Breast epithelium (tissue), 4 donors: ENCODE measurements around the gene MALRD1. TPM values are rescaled to one million over a fixed set of nuclear protein-coding genes. Genes with fewer than 3 reads are reported as not detected.

ENCODE experiments used
- DNase-seq, 2 donors: peaks; one replicate each; pipeline ENCODE4 v3.0.0-alpha.2; 2019; ENCODE audit warnings: low spot score in 2 of 2
- H3K27ac ChIP-seq, 2 donors: fragments of 200-600 bp; sonication (generic) in 1 of 2; one replicate each; pipeline ENCODE4 v1.5.1; 2016 to 2019; ENCODE audit warnings: mild to moderate bottlenecking in 1 of 2
- H3K27me3 ChIP-seq, 2 donors: fragments of 200-600 bp; sonication (generic) in 1 of 2; one replicate each; pipeline versions ENCODE4 v1.5.1 to v1.6.0; 2017 to 2019; ENCODE audit warnings: control low read depth in 1 of 2, mild to moderate bottlenecking in 1 of 2
- H3K36me3 ChIP-seq: fragments of 200-600 bp; one replicate; pipeline ENCODE4 v1.5.1; 2019
- H3K4me1 ChIP-seq, 2 donors: fragments of 200-600 bp; sonication (generic); one replicate each; pipeline ENCODE4 v1.5.1; 2016 to 2019; ENCODE audit warnings: control low read depth in 1 of 2
- H3K4me3 ChIP-seq, 3 donors: fragments of 200-600 bp; sonication (generic); 1 replicate in 2 of 3; 2 replicates in 1 of 3; pipeline ENCODE4 v1.5.1; 2016 to 2019; ENCODE audit warnings: mild to moderate bottlenecking in 3 of 3, moderate library complexity in 2 of 3
- H3K9me3 ChIP-seq, 2 donors: fragments of 200-600 bp; sonication (generic) in 1 of 2; one replicate each; pipeline ENCODE4 v1.5.1; 2016 to 2019; ENCODE audit warnings: control low read depth in 1 of 2
- POLR2A ChIP-seq: fragments of 450-650 bp; IDR thresholded peaks from one replicate; pipeline ENCODE4 v1.6.1; 2016; ENCODE audit warnings: antibody characterized with exemption, mild to moderate bottlenecking, moderate library complexity
- POLR2AphosphoS5 ChIP-seq, 3 donors: sonication (generic); formaldehyde crosslinking; IDR thresholded peaks; one replicate each; pipeline ENCODE4 v1.6.1; 2017; ENCODE audit warnings: antibody characterized with exemption in 3 of 3
- intact Hi-C: fragments of 100-400 bp; cut with DNase I; formaldehyde crosslinking; loops from one replicate; pipeline ENCODE4 v1.15.1; 2023; ENCODE audit warnings: low total_unique reads
- total RNA-seq, 3 donors: library from RNA; depleted of rRNA; stranded (reverse); fragments of >200 nt; gene quantifications; one replicate each; pipeline ENCODE4 v1.1.0, GENCODE V29; 2016
- TF ChIP-seq, protein P1 (sequence below), 3 donors: fragments of 450-650 bp; IDR thresholded peaks; one replicate each; pipeline ENCODE4 v1.5.1; 2016 to 2017; ENCODE audit warnings: antibody characterized with exemption in 3 of 3, mild to moderate bottlenecking in 3 of 3, moderate library complexity in 3 of 3

The MALRD1 gene
- total RNA-seq, 3 donors from 2014 or later = 0.96 to 8.6 (median 2.6) TPM

DNA sequence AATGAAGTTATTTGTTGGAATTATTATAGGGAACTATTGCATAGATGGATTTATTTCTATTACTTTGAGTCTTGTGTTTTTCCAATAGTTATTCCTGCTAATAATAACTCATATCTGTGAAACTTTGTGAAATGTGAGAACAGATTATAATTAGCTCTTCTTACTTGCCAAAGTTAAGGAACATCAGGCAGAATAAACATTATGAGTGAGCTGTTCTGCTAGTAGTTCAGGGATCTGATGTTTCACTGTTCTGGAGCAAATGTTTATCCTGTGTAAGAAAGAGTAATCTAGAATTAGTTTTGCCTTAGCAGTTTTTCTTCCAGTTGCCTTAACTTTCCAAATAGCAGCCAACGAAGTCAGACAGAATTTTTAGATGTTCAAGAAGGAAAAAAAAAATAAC is 522.4 kb downstream of the MALRD1 start:
- DNase-seq = no peak

DNA sequence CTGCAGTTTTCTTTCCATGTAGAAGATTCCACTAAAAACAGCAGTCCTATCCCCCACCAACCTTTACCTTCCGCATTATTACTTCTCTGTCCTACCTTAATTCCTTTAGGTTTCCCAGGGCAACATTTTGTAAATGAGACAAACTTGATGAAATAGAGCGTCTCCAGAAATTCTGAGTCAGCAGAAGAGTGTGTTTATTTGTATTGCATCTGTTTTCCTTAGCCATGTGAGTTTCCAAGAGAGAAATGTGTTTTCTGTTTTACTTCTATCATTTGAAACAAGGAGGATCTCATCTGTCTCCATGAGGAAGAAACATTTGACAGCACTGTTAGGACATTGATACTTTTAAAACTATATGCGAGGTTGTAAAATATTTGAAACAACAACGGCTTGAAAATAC is 523.5 kb downstream of the MALRD1 start:
- no peaks in the 10 kb centered on the region for H3K9me3 ChIP-seq
- H3K27me3 ChIP-seq = no peaks in the 10 kb centered on the region
- peak overlapping the region in 1 of 3 donors; percentile 10 for H3K4me3 ChIP-seq
- TF ChIP-seq POLR2AphosphoS5 (IDR thresholded peaks at IDR 0.05) (no peak), POLR2A (no peak)
- TF ChIP-seq, protein P1, sequence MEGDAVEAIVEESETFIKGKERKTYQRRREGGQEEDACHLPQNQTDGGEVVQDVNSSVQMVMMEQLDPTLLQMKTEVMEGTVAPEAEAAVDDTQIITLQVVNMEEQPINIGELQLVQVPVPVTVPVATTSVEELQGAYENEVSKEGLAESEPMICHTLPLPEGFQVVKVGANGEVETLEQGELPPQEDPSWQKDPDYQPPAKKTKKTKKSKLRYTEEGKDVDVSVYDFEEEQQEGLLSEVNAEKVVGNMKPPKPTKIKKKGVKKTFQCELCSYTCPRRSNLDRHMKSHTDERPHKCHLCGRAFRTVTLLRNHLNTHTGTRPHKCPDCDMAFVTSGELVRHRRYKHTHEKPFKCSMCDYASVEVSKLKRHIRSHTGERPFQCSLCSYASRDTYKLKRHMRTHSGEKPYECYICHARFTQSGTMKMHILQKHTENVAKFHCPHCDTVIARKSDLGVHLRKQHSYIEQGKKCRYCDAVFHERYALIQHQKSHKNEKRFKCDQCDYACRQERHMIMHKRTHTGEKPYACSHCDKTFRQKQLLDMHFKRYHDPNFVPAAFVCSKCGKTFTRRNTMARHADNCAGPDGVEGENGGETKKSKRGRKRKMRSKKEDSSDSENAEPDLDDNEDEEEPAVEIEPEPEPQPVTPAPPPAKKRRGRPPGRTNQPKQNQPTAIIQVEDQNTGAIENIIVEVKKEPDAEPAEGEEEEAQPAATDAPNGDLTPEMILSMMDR (IDR thresholded peaks at IDR 0.05) = no peak
- intact Hi-C loops = no loop called here
- peak overlapping the region in 1 of 2 donors; percentile 64 for H3K27ac ChIP-seq
- DNase-seq = no peak
- no peaks in the 10 kb centered on the region for H3K36me3 ChIP-seq
- H3K4me1 ChIP-seq = no peaks in the 10 kb centered on the region

More for the DNA sequence above, 522.4 kb downstream of the MALRD1 start:
- no peaks in the 10 kb centered on the region for H3K9me3 ChIP-seq
- TF ChIP-seq, protein P1 (IDR thresholded peaks at IDR 0.05) = no peak
- TF ChIP-seq POLR2AphosphoS5 (IDR thresholded peaks at IDR 0.05) = no peak
- no peak for TF ChIP-seq POLR2A
- H3K4me1 ChIP-seq = no peaks in the 10 kb centered on the region
- H3K27ac ChIP-seq = no peak overlapping the region
- H3K36me3 ChIP-seq = no peaks in the 10 kb centered on the region
- H3K27me3 ChIP-seq = no peaks in the 10 kb centered on the region
- intact Hi-C loops = no loop called here
- no peak overlapping the region for H3K4me3 ChIP-seq

DNA sequence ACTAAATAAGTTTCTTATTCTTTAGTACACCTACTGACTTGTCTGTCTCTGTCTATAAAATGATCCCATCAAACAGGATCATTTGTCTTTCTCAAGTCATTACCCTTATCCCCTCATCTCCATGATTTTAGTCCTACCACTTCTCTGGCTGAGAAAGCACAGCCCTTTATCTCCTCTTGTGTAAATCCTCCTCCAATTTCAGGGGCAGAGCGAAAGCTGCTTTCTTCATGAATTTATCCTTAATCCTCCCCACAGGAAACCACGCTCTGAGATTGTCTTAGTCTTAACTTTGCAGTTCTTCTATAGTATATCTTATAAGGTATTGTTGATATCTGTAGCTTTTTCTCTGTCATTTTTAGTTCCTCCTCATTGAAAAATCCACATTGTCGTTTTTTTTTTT is 528.0 kb downstream of the MALRD1 start:
- no peaks in the 10 kb centered on the region for H3K36me3 ChIP-seq

DNA sequence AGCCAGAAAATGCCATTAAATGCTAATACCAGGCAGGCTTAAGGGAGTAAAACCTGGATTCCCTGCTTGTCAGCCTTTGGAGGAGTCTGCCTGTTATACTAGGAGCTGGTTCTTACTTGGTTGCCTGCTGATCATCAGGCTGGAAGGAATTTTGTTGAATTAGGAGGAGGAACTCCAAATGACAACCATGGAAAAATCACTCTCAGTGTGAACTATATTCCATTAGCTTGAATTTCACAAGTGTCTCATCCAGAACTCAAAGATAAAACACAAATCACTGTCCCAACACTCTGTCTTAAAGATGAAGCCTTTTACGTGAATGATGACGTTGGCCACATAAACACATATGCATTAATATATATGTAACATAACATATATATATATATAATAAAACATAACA is 528.8 kb downstream of the MALRD1 start:
- intact Hi-C loops = no loop called here
- H3K36me3 ChIP-seq = no peaks in the 10 kb centered on the region
- TF ChIP-seq, protein P1 (IDR thresholded peaks at IDR 0.05) = no peak
- TF ChIP-seq POLR2AphosphoS5 (IDR thresholded peaks at IDR 0.05) (no peak), POLR2A (no peak)
- no peaks in the 10 kb centered on the region for H3K27me3 ChIP-seq
- no peak overlapping the region for H3K27ac ChIP-seq
- no peak for DNase-seq
- no peaks in the 10 kb centered on the region for H3K9me3 ChIP-seq
- H3K4me3 ChIP-seq = no peak overlapping the region
- H3K4me1 ChIP-seq = no peaks in the 10 kb centered on the region

More for the DNA sequence above, 528.0 kb downstream of the MALRD1 start:
- Histone ChIP-seq H3K27ac (no peak overlapping the region), H3K9me3 (no peaks in the 10 kb centered on the region), H3K4me3 (no peak overlapping the region), H3K4me1 (no peaks in the 10 kb centered on the region), H3K27me3 (no peaks in the 10 kb centered on the region)
- TF ChIP-seq POLR2A = no peak
- TF ChIP-seq, protein P1 (IDR thresholded peaks at IDR 0.05) = no peak
- intact Hi-C loops = no loop called here
- DNase-seq = no peak

DNA sequence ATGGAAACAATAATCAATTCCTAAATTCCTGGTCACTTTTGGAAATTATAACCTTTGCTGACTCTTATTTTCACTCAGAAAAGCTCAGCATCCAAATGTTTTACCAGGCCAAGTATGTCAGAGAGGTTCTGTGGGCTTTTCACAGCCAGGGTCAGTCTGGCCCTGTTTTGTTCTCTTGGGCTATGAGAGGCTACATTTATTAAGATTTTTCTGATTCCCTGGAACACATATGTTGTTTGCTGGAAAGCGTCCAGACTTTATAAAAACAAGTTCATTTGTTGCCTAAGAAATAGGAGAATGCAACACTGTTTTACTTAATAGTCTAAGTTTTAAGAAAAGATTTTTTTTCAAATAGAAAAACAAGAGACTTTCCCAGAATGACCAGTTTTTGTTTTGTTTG is 529.2 kb downstream of the MALRD1 start:
- no peaks in the 10 kb centered on the region for H3K9me3 ChIP-seq
- TF ChIP-seq, protein P1 (IDR thresholded peaks at IDR 0.05) = no peak
- DNase-seq = no peak
- H3K4me1 ChIP-seq = no peaks in the 10 kb centered on the region
- no peaks in the 10 kb centered on the region for H3K36me3 ChIP-seq
- H3K4me3 ChIP-seq = no peak overlapping the region
- no peaks in the 10 kb centered on the region for H3K27me3 ChIP-seq
- intact Hi-C loops = no loop called here
- H3K27ac ChIP-seq = no peak overlapping the region
